OCI-M1 (cell line): ENCODE data around the gene CASZ1.

Source experiments
- DNase-seq: peaks from one replicate; lab custom pipeline; 2025; lab: John Stamatoyannopoulos, UW

The CASZ1 gene

GRCh38 chr1:10775763-10776162 is 20.7 kb downstream of the CASZ1 start:
- no peak for DNase-seq

DNA sequence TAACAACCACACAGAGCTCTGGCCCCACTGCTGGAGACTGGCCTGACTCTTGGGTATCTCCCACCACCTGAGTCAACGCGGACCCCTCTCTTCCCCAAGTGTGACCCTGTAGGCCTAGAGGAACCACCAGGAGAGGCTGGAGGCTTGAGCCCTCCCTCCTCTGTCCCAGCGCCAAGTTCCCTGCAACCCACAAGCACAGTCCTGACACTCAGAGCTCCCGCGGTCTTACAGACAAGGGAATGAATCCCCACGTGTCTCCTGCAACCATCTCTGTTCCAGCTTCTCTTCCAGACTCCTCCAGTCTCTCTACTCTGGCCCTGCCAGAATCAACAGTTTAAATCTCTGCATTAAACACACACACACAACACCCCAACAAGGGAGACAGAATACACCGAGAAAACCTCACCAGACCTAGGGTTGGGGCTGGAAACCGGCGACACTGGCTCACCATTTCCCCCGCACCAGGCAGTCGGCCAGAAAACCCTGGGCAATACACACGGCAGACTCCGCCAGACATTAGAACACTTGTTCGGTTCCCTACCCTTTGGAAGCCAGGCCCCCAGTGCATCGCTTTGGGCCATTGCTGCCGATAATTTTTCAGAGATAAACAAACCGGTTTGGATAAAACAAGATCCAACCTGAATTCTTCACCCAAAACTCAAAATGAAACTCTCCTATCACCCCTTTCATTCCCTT is 21.7 kb downstream of the CASZ1 start:
- DNase-seq: no peak

GRCh38 chr1:10773851-10774614 is 22.4 kb downstream of the CASZ1 start:
- no peak for DNase-seq

DNA sequence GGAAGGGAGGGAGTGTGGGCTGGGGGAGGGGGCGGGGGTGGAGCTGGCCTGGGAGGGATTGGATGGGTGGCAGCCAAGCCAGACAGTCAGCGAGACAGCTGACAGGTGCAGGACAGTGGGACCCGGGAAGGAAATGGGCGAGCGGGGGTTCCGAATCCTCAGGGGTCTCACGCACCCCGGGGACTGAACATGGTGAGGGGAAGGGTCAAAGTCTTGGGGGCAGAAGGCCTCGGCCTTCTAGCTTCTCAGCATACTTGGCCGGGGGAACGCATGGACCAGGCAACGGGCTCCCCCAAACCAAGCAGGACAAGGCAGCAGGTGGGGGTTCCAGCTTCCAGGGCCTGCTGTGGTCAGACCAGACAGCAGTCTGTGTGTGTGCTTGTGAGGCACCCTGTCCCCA is 23.1 kb downstream of the CASZ1 start:
- no peak for DNase-seq

DNA sequence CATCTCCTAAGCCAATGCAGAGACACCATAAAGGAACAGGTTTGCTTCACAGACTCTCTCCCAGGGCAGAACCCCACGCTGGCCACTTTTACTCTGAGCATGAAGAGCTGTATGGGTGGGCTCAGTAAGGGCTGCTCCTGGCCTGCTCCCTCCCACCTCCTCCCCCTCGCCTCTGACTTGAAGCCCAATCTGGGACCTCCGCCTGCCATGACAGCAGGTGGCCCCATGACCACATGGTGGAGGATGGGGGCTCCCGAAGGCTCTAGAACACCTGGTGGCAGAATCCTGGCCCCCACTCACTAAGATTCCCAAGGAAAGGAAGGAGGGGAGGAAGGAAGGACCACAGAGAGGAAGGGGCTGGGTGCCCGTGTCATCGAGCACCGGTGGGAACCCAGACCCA is 23.7 kb downstream of the CASZ1 start:
- DNase-seq: no peak

DNA sequence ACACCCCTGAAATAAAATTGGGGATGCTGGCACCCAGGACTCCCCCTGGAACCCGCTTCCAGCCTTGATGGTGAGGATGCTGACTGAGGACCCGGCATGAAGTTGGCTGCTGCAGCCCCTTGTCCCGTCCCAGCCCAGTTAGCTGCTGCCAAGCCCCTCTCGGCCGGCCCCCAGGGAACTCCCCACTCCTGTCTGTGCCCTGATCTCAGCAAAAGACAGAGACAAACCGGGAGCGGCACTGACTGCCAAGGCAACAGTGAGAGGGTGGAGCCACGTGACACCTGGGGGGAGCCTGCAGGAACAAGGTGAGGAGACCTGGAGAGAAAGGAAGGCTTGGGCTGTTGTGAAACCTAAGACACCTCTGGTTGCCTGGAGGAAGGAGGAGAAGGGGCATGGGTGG is 24.7 kb downstream of the CASZ1 start:
- DNase-seq: no peak

DNA sequence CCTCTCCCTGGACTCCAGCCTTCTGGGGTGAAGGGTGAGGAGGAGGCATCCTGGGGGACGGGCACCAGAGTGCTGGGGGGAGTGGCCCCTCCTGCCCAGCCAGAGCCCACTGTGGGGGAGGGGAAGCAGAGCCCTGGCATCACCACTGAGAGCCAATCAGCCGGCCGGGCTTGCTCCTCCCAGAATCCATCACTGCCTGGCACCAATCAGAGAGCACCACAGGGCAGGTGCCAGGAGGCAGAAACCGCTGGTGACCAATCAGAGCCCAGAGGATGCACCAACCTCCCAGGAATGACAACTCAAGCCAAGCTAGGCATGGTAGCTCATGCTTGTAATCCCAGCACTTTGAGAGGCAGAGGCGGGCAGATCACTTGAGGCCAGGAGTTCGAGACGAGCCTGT is 27.9 kb downstream of the CASZ1 start:
- DNase-seq: no peak

- no peak for DNase-seq
Observed at GRCh38 chr1:10767282-10767681, 29.2 kb downstream of the CASZ1 start.

DNA sequence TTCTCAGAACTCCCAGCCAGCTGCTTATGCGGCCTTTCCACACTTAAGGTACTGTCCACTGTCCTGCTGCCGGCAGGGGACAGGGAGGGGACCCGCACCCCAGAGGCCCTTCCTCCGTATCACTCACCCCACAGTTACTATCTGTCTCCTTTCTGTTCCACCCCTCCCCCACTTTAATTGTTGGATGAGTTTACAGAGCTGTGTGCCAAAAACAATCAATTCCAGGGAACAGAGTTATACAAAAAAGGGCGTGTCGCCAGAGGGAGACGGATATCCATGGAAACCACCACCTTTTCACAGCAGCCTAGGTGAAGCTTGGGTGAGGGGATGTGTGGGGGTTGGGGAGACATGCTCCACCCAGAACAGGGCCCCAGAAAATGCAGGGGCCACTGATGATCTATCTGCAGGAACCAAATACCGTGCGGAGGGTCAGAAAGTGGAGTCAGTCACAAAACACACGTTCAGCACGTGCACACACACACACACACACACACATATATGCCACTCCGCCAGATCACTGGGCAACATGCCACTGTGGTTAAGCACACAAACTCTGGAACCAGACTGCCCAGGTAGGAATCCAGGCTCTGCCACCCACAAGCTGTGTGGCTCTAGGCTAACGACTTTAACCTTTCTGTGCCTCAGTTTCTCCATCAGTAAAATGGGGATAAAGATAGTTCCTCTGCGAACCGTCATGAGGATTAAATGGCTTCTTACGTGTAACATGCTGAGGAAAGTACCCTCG is 30.5 kb downstream of the CASZ1 start:
- no peak for DNase-seq

DNA sequence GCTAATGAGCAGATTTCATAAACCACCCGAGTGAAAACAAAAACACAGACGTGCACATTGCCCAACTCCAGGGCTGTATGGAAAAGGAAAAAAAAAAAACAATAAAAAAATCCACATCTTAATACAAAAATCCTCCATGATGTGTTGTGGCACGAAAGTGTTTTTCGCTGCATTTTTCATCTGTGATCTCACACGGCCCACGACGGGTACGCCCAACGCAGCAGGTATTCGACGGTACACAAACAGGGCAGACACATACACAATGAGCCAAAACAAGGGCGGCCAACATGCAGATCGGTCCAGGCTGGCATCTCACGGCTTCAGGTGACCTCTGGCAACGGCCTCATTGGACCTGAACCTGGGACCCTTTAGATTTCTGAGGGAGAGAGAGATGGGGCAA is 31.1 kb downstream of the CASZ1 start:
- no peak for DNase-seq

DNA sequence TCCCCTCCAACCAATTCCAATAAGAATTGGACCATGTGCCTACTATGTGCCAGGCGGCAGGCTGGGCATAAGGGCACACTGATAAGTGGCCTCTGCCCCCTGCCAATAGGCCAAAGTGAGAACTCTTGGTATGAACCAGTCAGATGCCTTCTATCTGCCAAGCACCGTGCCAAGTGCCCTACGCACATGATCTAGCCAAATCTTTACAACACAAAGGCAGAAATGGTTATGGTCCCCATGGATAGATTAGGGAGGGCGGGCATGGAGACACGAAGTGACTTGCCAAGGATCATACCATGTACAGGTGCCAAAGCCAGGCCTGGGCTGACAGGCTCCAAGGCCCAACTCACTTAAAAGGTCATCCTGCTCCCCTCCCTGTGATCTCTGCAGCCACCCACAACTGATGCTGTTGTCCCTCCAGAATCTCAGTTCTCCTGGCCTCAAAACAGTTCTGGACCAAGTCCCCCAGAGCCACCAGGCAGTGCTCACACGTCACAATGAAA is 32.1 kb downstream of the CASZ1 start:
- DNase-seq: no peak

DNA sequence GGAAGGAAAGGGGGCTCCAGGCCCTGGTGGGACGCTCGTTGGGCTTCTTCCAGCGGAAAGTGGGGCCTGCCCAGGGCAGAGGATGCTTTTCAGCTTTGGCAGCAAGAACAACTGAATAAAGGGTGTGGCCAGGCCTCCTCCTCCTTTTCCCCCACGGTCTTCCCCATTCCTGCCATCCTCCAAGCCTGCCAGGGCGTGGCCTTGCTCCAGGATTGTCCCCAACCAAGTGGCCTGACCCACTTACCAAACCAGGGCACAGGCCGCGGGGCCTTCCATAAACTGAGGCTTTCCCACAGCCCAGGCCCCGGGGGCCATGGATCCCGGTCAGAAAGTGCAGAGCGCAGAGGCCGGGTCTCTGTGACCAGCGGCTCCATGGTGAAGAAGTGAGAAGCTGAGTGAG is 33.6 kb downstream of the CASZ1 start:
- no peak for DNase-seq

DNA sequence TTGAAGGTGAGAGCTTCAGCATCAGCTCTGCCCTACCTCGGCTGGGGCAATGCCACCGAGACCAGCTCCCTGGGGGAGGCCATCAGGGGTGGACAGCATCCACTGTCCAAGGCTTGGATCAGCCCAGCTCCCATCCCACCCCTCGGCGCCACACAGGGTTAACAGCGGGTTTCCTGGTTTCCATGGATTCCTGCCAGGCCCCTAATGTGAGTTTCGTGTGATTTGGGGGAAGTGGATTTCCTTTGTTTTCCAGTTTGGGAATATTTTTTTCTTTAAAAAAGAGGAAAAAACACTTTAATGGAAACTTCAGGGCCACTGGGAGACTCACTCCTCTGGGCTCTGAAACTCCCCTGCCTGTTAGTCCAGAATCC is 34.3 kb downstream of the CASZ1 start:
- DNase-seq: no peak

GRCh38 chr1:10761503-10762152 is 34.8 kb downstream of the CASZ1 start:
- no peak for DNase-seq

DNA sequence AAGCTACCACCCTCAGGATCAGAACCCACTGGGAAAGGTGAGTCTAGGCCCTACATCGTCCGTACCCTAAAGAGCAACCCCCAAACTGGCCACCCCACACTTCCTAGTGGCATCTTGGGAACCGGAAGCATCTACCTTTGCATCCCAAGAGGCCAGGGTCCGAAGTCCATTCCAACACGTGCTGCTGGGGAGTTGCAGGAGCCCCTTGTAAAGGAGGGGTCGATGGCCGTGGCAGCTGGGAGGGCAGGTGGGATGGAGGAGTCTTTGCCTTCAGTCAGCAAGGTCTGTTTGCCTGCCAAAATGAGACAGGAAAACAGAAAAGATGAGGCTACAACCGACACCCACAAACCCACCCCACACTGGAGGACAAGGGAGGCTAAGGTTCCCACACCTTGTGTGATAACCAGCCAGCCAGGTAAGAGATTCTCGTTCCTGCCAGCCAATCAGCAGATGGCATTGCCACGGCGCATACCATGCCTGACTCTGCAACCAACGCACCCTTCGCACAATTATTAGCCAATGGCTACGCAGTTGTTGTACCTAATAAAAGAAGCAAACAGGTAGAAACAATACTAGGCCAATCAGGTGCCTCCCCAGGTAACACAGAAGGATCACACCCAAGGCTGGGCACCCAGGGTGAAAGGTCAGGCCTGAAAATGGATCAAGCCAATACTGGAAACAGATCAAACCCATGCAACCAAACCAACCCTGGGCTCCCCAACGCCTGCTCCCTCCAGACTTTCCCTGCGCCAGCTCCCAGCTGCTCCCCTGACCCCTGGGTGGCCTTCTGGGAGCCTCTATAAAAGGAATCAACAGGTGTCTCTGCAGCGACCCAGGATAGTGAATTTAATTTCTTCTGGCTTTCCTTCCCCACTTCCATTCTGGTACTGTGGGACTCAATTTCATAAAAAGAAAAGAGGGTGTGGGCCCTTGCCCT is 35.6 kb downstream of the CASZ1 start:
- no peak for DNase-seq

GRCh38 chr1:10759413-10760200 is 36.8 kb downstream of the CASZ1 start:
- no peak for DNase-seq

DNA sequence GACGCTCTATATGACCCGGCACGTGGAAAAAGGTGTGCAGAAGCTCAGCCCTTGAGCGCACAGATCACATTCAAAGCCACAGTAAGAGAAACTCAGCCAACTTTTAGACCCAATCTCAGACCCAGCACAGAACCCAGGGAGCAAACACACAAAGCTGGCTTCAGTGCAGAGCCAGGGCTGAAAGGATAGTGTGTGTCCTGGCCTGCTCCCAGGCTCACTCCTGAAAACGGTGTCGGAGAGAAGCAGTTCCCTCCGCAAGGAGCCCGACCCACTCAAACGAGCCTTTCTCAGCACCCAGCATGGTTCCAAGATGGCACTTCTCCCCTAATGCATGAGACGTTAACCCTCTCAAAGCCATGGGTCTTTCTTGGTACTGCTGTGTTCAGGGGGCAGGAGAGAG is 39.6 kb downstream of the CASZ1 start:
- DNase-seq: no peak

GRCh38 chr1:10755970-10756521 is 40.4 kb downstream of the CASZ1 start:
- peak; percentile 49 for DNase-seq

- DNase-seq: no peak
Observed at GRCh38 chr1:10754568-10755329, 41.7 kb downstream of the CASZ1 start.
